K562 (cell line): ENCODE results near the gene SUMF2. TPM values are rescaled to one million over a fixed set of nuclear protein-coding genes. Genes with fewer than 3 reads are reported as not detected.

Experiments
- CBFA2T2 ChIP-seq: fragments of 450-650 bp; conservative IDR thresholded peaks from 2 replicates; pipeline ENCODE4 v1.6.1; 2017; ENCODE audit warnings: mild to moderate bottlenecking
- DLX4 ChIP-seq: fragments of 250-450 bp; sonication (Bioruptor Pico); IDR thresholded peaks from 2 replicates; pipeline ENCODE4 v1.6.1; 2021; ENCODE audit warnings: mild to moderate bottlenecking
- FOXK2 ChIP-seq, 2 experiments: fragments of 450-650 bp; IDR thresholded peaks in 1 of 2; conservative IDR thresholded peaks in 1 of 2; 2 replicates each; pipeline ENCODE4 v1.6.1; 2016; ENCODE audit warnings: low read depth in 2 of 2, mild to moderate bottlenecking in 1 of 2
- LARP7 ChIP-seq: fragments of 450-650 bp; IDR thresholded peaks from 2 replicates; pipeline ENCODE4 v1.6.1; 2016
- LEF1 ChIP-seq: fragments of 450-650 bp; IDR thresholded peaks from 2 replicates; pipeline ENCODE4 v1.6.1; 2016; ENCODE audit warnings: mild to moderate bottlenecking
- PBX2 ChIP-seq, 2 experiments: IDR thresholded peaks in 1 of 2; conservative IDR thresholded peaks in 1 of 2; 2 replicates each; pipeline ENCODE4 v1.6.1; 2016; ENCODE audit warnings: low read depth in 2 of 2, mild to moderate bottlenecking in 1 of 2, missing compliant biosample characterization in 1 of 2, missing genetic modification characterization in 1 of 2, moderate library complexity in 1 of 2
- PHF20 ChIP-seq: fragments of 450-650 bp; IDR thresholded peaks from 2 replicates; pipeline ENCODE4 v1.6.1; 2018; ENCODE audit not compliant: partially characterized antibody
- PURB ChIP-seq: sonication (generic); formaldehyde crosslinking; IDR thresholded peaks from 2 replicates; pipeline ENCODE4 v1.9.0; 2021; ENCODE audit warnings: low read depth, mild to moderate bottlenecking, missing genetic modification reagents
- SRSF7 ChIP-seq: fragments of 200-400 bp; formaldehyde crosslinking; optimal IDR thresholded peaks from 2 replicates; pipeline ENCODE3; 2017; ENCODE audit warnings: mild to moderate bottlenecking, low read depth, low read length
- TRIM24 ChIP-seq, 2 experiments: fragments of 450-650 bp; IDR thresholded peaks; 2 replicates each; pipeline ENCODE4 v1.6.1; 2016
- TSHZ1 ChIP-seq: fragments of 250-450 bp; sonication (Bioruptor Pico); IDR thresholded peaks from 2 replicates; pipeline ENCODE4 v1.4.0; 2020; ENCODE audit warnings: mild to moderate bottlenecking, moderate library complexity
- ZBTB12 ChIP-seq: fragments of 250-450 bp; sonication (Bioruptor Pico); IDR thresholded peaks from 2 replicates; pipeline ENCODE4 v1.4.0; 2020
- ZFX ChIP-seq: sonication (generic); formaldehyde crosslinking; IDR thresholded peaks from 2 replicates; pipeline ENCODE4 v1.8.0; 2022; ENCODE audit warnings: mild to moderate bottlenecking, missing genetic modification reagents, moderate library complexity
- ZNF124 ChIP-seq: sonication (generic); formaldehyde crosslinking; IDR thresholded peaks from 2 replicates; pipeline ENCODE4 v1.8.1; 2022; ENCODE audit warnings: missing genetic modification reagents
- ZNF263 ChIP-seq: sonication (generic); formaldehyde crosslinking; IDR thresholded peaks from 2 replicates; pipeline ENCODE4 v1.8.0; 2022; ENCODE audit warnings: mild to moderate bottlenecking, missing genetic modification reagents, borderline replicate concordance
- ZNF41 ChIP-seq: fragments of 250-450 bp; sonication (Bioruptor Pico); conservative IDR thresholded peaks from 2 replicates; pipeline ENCODE4 v1.4.0; 2020; ENCODE audit warnings: mild to moderate bottlenecking
- polyA plus RNA-seq, 8 experiments: library from polyadenylated mRNA; depleted of rRNA in 4 of 8; stranded (reverse) in 5 of 8; unstranded in 3 of 8; fragments of >200 nt; fragmentation: Nextera tagmentation in 2 of 8; fragmentation: Illumina TruSeq in 1 of 8; extraction: Ambion mirVana in 2 of 8; extraction: Trizol in 1 of 8; gene quantifications; 2 replicates each; pipeline versions ENCODE4 v1.2.1 to v1.2.3, GENCODE V29; 2011 to 2014; ENCODE audit warnings: inconsistent platforms in 1 of 8, missing spikeins in 1 of 8
- total RNA-seq, 7 experiments: library from RNA; depleted of rRNA in 6 of 7; stranded (reverse); fragments of >200 nt in 6 of 7; fragmentation: Illumina TruSeq in 2 of 7; extraction: Trizol in 2 of 7; gene quantifications; 2 replicates each; pipeline versions ENCODE4 v1.2.1 to v1.2.3, GENCODE V29; 2011 to 2021; ENCODE audit warnings: low replicate concordance in 1 of 7
- TF ChIP-seq, protein P1 (sequence below): fragments of 200-400 bp; formaldehyde crosslinking; IDR thresholded peaks from 2 replicates; pipeline ENCODE4 v1.6.1; 2017; ENCODE audit warnings: mild to moderate bottlenecking, low read depth, low read length, moderate library complexity

The SUMF2 gene
- total and polyA plus RNA-seq, 9 of the 15 experiments (the other 6 are each of a cell fraction or from before 2014, with no cell fraction given) = 39.0 to 113 (median 67.7) TPM

DNA sequence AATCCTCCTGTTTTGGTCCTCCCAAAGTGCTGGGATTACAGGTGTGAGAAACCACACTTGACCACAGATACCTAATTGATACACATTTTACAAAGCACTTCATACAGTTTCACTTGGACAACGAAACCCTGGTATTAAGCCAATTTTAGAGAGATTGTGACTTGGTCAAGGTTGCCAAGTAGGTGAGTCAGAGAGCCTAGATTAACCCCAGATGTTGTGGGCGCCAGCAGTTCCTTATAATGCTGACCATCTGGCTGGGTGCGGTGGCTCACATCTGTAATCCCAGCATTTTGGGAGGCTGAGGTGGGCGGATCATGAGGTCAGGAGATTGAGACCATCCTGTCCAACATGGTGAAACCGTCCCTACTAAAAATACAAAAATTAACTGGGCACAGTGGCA, 33.6 kb downstream of the SUMF2 start (continued):
- TF ChIP-seq ZNF124 (CRISPR knock-in tag) (no peak), ZNF263 (CRISPR knock-in tag) (no peak), CBFA2T2 (peak; percentile 74), FOXK2 (conservative IDR thresholded peaks at IDR 0.05 in 1 of 2, IDR thresholded peaks at IDR 0.05 in 1 of 2; ENCODE audit: low read depth in 2 of 2) (no peak), PHF20 (no peak), TSHZ1 (no peak), PURB (CRISPR knock-in tag) (no peak), SRSF7 (no peak), PBX2 (CRISPR knock-in tag; IDR thresholded peaks at IDR 0.05; ENCODE audit: low read depth) (no peak), PBX2 (tag; conservative IDR thresholded peaks at IDR 0.05; ENCODE audit: low read depth) (no peak), ZBTB12 (CRISPR knock-in tag) (no peak), ZNF41 (no peak), ZFX (CRISPR knock-in tag) (no peak), LARP7 (no peak), DLX4 (CRISPR knock-in tag) (no peak), LEF1 (no peak), TRIM24 (IDR thresholded peaks at IDR 0.05) (peak; percentile 23 to 32; a peak in 1 of 4 replicates)
- TF ChIP-seq, protein P1, sequence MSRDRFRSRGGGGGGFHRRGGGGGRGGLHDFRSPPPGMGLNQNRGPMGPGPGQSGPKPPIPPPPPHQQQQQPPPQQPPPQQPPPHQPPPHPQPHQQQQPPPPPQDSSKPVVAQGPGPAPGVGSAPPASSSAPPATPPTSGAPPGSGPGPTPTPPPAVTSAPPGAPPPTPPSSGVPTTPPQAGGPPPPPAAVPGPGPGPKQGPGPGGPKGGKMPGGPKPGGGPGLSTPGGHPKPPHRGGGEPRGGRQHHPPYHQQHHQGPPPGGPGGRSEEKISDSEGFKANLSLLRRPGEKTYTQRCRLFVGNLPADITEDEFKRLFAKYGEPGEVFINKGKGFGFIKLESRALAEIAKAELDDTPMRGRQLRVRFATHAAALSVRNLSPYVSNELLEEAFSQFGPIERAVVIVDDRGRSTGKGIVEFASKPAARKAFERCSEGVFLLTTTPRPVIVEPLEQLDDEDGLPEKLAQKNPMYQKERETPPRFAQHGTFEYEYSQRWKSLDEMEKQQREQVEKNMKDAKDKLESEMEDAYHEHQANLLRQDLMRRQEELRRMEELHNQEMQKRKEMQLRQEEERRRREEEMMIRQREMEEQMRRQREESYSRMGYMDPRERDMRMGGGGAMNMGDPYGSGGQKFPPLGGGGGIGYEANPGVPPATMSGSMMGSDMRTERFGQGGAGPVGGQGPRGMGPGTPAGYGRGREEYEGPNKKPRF = no peak
